Fibroblast of skin of scalp (primary cell): ENCODE data around the gene APOL3.
A peak's percentile ranks its signal among the peaks of the same experiment; 100 is the strongest.
"Not testable (repeated sequence)": the region's sequence is repeated elsewhere in the genome, so short reads cannot be mapped to it uniquely, and the experiment has no call there.

ENCODE experiments used
- DNase-seq: peaks from one replicate; pipeline ENCODE4 v3.0.0-alpha.2; 2013

APOL3 gene

DNA sequence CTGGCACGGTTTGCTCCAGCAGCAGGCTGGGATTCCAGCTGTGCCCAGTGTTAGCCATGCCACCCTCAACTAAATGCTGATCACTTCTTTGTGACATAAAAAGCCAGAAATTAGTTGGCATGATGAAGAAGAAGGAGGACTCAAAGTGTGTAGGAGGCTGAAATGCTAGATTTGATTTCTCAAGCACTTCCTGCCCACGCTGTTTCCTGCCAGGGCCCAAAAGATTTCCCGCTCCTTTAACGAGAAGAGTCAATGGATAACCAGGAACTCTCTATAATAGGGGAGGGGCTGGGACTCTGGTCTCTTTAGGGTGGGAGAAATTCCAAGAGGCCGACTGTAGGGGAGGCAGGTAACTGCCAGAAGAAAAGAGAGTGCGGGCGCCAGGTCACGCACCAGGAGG, 26.4 kb downstream of the APOL3 start:
- no peak for DNase-seq

DNA sequence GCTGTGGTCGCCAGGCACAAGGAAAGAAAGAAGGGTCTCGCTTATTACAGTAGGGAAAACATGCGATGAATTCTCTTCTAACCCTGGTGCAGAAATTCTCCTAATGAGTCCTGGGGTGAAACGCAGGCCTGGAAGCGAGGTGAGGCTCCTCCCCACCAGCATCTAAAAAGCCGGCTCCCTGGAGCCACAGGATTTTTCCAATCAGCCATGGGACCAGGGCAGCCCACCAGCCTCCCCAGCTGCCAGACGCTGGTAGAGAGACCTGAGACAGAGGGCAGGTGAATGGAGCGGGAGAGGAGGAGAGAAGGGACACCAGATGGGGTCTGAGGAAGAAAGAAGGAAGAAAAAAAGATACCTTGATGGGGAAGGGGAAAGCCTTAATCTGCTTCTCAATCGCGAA, 28.6 kb downstream of the APOL3 start:
- DNase-seq = no peak

DNA sequence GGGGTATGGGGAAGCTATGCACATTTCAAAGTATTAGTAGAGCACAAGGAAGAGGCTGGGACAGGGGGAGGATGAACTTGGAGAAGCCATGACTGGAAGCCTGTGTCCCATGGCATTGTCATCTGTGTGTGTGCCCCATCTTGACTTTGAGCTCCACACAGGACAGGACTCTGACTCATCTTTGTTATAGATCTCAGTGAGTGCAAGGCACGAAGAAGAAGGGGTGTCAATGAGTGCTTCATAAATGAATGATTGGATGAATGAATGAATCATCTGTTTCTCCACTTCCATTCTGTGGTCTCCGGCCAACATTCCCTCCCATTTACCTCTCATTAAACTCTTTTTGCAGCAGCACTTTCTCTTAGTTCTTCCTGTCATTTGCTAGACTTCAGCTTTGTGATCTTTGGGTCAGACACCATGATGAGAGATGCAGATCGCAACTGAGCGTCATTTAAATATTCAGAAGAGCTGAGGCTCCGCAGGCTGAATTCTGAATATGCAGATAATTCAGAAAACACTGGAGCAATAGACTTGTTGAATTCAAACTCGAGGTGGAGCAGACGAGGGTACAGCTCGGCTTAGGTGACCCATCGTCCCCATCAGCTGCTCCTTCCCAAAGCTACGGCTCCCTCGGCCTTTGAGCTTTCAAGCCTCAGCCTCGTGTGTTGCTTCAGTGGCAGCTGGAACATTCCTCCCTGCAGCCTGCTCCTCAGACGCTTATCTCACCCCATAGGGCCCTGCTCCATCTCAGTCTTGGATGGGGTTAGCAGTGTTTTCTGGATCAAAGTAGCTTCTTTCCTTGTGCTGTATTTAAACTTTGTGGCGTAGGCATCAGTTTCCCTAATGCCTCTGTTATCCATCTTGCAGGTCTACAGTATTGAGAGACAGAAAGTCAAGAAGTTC, 30.8 kb downstream of the APOL3 start:
- DNase-seq = no peak

DNA sequence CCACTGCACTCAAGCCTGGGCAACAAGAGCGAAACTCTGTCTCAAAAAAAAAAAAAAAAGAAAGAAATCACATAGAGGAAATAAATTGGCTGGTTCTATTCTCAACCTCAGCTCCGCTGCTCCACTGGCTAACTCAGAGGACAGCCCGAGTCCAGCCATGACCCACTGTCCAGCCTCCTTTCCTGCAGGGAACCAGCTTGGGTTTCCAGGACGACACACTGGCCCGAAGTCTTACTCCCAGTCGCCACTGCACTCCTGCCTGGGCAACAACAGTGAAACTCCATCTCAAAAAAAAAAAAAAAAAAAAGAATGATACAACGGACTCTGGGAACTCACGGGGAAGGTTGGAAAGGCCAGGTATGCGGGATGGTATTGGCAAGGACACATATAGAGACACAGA, 31.5 kb downstream of the APOL3 start:
- no peak for DNase-seq

DNA sequence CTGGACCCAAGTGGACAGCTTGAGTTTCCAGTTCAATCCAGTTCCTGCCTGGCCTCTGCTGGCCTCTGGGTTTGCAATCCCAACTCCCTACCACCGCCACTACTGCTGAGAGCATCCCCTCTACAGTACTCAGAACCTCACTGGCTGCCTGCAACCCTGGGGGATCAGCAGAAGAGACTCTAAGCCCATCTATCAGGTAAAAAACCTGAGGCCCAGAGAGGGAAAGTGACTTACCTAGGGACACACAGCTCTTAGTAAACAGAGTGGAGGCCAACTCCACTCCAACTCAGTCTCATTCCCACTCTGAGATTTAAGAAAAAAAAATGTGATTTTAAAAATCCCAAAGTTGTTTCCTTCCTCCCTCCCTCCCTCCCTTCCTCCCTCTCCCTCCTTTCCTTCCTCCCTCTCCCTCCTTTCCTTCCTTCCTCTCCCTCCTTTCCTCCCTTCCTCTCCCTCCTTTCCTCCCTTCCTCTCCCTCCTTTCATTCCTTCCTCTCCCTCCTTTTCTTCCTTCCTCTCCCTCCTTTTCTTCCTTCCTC, 34.5 kb downstream of the APOL3 start:
- DNase-seq = no peak

DNA sequence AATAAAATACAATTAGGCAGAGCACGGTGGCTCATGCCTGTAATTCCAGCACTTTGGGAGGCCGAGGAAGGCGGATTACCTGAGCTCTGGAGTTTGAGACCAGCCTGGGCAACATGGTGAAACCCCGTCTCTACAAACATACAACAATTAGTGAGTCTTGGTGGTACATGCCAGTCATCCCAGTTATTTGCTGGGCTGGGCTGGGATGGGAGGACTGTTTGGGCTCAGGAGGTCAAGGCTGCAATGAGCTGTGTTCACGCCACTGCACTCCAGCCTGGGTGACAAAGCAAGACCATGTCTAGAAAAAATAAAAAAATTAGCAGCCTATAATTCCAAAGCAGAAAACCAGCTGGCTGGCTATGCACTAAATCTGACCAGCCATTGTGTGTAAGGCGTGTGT, 35.1 kb downstream of the APOL3 start:
- no peak for DNase-seq

DNA sequence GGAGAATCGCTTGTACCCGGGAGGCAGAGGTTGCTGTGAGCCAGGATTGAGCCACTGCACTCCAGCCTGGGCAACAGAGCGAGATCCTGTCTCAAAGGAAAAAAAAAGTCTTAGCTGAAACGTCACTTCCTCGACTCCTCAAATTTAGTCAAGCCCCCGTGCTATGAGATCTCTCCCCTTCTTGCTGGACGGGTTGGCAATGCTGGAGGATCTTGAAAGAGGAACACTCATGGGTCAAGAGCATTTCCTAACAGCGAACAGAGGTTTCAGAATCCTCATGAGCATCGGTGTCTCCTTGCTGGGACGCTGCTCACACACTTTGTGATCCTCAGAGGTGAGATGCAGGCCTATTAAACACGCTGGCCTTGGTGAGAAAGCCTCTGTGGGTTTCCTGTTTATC, 35.9 kb downstream of the APOL3 start:
- no peak for DNase-seq

DNA sequence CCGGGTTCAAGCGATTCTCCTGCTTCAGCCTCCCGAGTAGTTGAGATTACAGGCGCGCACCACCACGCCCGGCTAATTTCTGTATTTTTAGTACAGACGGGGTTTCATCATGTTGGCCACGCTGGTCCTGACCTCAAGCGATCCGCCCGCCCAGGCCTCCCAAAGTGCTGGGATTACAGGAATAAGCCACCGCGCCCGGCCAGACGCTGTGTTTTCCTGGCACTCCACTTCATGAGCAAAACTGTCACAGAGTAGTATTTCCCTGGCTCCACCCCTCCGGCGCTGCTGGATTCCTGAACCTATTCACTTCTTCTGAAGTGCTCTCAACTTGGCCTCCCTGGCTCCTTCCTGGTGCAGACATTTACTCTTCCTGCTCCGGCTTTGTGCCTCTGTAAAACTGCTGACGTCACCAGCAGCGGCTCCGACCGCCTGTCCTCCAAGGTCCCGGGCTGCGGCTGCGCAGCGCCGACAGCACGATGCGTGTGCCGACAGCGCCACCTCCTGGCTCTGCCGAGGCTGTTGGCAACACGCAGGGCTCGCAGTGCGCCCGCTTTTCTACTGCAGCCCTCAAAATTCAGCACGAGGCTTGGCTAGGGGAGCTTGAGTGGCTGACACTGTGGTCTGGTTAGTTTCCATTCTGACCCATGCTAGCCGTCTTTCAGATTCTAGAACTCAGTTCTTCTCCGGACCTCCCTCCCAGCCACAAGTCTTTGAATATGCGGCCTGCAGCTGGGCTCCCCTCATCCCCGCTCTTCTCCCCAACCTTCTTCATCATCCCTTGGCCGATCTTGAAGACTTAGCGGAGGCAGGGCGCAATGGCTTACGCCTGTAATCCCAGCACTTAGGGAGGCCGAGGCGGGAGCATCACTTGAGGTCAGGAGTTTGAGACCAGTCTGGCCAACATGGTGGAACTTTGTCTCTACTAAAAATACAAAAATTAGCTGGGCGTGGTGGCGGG, 36.6 kb downstream of the APOL3 start:
- DNase-seq = peak; percentile 96

DNA sequence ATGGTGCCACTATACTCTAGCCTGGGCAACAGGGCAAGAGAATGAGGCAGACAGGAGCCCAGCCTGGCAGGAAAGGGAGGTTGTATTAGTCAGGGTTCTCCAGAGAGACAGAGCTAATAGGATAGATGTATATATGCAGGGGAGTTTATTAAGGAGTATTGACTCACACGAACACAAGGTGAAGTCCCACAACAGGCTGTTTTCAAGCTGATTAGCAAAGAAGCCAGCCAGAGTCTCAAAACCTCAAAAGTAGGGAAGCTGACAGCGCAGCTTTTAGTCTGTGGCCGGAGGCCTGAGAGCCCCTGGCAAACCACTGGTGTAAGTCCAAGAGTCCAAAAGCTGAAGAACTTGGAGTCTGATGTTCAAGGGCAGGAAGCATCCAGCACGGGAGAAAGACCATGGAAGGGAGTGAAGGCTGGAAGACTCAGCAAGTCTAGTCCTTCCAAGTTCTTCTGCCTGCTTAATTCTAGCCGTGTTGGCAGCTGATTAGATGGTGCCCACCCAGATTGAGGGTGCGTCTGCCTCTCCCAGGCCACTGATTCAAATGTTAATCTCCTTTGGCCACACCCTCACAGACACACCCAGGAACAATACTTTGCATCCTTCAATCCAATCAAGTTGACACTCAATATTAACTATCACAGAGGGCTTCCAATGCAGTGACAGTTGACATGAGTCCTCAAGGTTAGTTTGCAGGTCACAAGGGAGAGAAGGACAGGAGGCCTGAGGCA, 39.8 kb downstream of the APOL3 start:
- DNase-seq = not testable (repeated sequence)

DNA sequence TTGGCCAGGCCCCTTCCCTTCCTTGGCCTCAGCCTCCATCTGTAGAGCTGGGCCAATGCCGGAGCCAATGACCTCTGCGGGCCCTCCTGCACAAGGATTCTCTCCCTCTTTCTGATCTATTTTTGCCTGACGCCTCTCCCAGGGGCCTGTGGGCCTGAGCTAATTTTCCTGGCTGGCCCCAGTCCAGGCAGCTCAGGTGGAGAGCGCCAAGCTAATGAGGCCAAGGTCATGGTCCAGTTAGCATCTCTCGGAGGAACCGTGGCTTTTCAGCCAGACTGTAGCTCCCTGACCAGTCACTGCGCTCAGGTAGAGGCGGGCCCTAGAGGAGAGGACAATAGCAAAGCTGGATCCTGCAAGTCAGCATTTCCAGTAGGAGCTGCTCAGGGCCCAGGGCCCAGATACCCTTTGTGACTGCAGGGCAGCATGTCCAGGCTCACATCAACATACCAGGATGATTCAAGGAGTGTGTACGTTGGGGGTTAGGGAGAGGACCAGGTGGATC, 43.5 kb downstream of the APOL3 start:
- no peak for DNase-seq

DNA sequence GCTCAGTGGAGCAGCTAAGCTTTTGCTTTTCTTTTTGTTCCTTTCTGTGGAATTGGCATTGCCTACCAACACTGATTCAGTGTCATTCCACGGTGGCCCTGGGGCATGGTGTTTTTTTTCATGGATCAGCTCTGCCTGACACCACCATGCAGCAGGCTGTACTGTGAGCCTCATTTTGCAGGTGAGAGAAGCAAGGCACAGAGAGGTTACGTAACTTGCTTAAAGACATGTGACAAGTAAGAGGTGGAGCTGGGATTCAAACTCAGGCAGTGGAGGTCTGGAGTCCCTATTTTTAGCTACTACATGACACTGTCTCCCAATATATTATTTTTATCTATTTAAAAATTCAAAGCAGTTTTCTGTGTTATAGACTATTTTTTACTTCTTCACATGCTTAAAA, 44.4 kb downstream of the APOL3 start:
- DNase-seq = no peak

DNA sequence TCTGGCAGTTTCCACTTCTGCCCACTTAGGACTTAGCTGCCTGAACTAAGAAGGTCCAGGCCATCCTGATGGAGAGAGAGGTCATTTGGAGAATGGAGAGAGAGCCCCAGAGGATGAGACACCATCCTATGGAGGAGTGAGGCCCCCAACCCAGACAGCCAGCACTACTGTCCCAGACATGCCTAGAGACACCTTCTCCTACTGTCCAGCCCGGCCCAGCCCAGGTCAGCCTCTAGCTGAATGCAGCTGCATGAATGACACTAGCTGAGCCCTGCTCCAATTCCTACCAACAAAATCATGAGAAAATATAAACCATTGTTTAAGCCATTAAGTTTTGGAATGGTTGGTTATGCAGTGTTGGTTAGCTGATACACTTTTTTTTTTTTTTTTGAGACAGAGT, 47.4 kb downstream of the APOL3 start:
- no peak for DNase-seq

DNA sequence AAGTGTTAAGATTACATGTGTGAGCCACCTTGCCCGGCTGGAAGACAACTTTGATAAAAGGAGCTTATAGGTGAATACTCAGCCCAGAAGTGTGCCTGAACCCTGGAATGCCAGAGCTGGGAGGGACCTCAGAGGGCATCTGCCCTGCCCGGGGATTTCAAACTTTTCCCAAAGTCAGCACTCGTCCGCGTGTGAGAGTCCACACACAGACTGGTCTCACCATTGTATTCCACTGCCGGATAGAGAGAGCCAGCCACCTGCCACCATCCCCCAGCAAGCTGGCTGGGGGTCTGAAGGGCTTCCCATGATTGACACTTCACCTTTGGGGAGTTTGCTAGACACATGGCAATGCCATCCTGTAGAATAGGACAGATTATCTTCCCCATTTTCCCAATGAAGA, 49.2 kb downstream of the APOL3 start:
- no peak for DNase-seq

DNA sequence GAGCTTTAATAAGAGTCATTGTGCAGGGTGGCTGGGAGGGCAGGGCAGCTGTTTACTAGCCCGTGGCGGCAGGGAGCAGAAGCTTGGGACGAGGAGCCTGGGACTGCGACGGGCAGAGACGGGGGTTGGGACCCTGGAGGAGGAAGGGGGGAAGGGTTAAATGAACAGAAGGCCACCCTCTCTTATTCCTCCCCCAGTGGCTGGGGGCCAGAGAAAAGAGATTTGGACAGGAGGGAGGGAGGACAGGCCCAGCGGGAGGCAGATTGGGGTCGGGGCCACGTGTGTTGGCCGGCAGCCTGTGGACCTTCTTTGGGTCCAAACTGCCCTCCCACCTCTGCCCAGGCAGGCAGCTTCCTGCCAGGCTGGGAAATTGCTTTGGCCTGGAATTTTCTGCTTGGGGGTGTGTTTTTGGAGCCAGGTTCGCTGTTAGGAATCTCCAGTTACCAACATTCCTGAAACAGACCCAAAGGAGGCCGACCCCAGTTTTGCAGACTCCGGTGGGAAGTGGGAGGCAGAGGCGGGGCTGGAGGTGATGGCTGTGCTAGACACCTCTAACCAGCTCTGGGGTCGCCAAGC, 50.2 kb downstream of the APOL3 start:
- DNase-seq = no peak

DNA sequence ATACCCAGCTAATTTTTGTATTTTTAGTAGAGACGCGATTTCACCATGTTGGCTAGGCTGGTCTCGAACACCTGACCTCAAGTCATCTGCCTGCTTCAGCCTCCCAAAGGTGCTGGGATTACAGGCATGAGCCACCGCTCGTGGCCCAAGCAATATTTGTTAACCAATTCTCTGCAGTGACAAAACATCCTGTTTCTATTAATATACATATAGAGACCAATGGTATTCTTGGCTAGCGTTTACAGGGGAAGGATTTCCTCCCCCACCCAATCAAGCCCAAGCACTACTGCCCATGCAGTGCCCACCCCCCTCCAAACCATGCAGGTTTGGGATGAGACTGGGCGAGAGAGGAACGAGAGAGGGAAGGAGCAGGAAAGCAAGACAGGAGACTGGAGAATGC, 53.1 kb downstream of the APOL3 start:
- no peak for DNase-seq

DNA sequence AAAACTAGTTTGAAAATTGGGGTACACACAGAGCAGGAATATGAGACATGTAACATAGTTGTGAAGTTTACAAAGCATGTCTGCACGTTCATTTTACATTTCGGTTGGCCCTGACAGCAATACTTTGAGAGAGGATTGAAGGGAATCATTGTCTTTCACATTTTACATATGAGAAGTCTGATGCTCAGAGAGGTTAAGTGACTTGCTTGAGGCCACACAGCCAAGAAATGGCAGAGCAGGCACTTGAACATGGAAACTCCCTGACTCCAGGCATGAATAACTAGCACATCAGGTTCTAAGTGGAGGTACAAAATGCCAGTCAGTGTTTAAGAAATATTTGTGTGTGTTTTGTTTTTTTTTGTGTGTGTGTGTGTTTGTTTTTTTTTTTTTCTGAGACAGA, 53.6 kb downstream of the APOL3 start:
- no peak for DNase-seq

DNA sequence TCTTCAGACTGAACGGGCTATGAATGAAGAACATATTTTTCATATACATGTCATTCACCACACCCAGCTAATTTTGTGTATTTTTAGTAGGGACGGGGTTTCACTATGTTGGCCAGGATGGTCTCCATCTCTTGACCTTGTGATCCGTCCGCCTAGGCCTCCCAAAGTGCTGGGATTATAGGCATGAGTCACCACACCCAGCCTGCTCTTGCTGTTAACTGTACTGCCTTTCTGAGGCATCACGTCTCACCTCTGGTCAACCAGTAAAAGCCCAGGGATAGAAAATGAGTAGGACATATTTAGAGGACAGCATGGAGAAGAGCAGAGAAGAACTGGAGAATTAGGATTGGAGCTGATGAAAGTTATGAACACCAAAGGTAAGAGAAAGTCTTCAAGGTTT, 55.6 kb downstream of the APOL3 start:
- no peak for DNase-seq

DNA sequence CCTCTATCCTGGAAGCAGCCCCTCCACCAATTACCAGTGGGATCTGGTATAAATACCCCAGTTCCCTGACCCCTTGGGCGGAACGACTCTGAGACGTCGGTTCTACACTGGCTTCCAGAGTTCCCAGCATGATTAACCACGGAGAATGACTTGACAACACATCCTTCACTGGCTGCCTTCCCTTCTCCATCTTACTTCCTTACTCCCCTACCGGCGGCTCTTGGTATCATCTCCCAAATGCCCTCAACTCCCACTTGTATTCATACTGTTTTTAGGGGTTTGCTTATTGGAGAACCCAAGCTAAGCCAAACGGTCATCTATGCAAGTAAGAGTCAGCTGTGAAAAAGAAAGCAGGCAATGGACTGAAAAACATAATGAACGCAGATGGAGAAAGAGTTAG, 56.1 kb downstream of the APOL3 start:
- no peak for DNase-seq

DNA sequence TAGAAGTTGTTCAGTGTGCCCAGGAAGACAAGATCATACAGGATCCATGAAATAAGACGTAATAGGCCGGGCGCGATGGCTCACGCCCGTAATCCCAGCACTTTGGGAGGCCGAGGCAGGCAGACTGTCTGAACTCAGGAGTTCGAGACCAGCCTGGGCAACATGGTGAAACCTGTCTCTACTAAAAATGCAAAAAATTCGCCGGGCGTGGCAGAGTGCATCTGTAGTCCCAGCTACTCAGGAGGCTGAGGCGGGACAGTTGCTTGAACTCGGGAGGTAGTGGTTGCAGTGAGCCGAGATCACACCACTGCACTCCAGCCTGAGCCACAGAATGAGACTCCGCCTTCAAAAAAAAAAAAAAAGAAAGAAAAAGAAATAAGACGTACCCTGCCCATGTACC, 56.7 kb downstream of the APOL3 start:
- DNase-seq = no peak

DNA sequence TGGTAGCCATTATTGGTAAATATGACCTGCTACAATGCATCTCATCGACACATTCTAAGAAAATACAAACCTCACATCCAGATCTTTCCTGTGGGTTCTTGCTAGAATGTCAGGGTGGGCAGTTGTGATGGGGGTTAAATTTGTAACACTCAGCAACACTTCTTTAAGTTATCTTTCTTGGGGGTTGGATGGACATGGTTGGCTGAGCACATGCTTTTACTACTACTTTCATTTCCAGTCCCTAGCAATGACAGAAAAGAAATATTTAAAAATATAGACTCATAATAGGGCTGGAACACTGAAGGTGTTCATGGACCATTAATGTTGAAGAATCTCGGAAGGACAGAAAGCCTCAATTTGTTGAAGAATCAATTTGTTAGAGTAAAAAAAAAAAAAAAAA, 57.6 kb downstream of the APOL3 start:
- DNase-seq = no peak

DNA sequence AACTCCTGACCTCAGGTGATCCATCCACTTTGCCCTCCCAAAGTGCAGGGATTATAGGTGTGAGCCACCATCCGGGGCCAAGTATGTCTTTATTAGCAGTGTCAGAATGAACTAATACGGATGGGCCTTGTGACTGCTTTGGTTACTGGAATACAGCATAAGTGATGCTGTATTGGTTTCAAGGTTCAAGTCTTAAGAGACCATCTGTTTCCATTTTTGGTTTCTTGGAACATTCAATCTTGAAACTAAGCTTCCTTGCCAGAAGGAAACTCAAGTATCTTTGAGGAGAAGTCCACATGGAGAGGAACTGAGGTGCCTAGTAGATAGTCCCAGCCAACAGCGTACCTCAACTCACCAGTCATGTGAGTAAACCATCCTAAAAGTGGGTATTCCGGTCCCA, 58.8 kb downstream of the APOL3 start:
- no peak for DNase-seq

DNA sequence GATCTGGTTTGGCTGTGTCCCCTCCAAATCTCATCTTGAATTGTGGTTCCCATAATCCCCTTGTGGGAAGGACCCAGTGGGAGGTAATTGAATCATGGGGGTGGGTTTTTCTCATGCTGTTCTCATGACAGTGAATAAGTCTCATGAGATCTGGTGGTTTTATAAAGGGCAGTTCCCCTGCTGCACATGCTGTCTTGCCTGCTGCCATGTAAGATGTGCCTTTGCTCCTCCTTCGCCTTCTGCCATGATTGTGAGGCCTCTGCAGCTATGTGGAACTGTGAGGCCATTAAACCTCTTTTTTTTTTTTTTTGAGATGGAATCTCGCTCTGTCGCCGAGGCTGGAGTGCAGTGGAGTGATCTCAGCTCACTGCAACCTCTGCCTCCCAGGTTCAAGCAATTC, 59.6 kb downstream of the APOL3 start:
- DNase-seq = not testable (repeated sequence)
